ENCODE data around the gene COL23A1. TPM values are rescaled to one million over a fixed set of nuclear protein-coding genes. Genes with fewer than 3 reads are reported as not detected.
A peak's percentile ranks its signal among the peaks of the same experiment; 100 is the strongest.

Gene COL23A1
- total RNA-seq, 1 donor from 2014 or later: 0.55 TPM

DNA sequence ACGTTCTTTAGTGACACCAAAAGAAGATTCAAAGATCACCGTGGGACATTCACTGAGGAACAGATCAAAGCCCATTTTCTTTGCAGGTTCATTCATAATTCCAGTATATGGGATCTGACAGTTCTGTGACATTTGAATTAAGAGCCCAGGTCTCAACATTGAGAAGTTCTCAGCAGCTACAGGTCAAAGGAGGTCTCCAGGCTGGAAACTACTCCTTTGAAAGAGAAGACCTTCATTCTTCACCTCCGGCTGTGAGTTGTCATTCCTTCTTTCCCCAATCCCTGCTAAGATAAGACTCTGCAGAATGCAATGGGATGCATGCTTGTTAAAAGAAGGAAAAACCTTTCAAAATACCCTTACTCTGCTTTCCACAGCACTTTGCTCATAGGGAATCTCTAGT is 79.0 kb downstream of the COL23A1 start:
- no peak for DNase-seq (ENCODE audit: low spot score)

DNA sequence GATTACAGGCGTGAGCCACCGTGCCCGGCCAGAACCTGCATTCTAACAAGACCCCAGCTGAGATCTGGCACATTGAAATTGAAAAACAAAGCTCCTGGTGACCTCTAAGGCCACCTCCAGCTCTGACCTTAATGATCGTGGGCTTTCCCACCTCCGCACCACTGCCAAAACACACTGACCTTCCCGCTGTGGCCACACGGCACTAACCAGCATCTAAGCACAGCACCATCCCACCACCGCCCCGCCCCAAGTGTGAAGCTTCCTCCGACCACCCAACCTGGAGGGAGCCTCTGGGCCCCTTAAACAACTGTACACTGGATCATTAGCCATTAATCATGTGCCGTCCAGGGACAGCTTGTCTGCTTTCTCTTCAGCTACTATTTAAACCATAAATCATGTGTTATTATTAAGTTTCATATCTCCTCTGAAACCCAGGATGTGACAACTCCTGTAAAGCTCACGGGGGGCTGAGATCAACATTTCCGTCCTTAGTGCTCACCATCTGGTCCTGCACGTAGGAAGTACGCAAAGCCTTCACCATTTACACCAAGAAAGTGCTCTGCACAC is 80.6 kb downstream of the COL23A1 start:
- no peak for DNase-seq (ENCODE audit: low spot score)

DNA sequence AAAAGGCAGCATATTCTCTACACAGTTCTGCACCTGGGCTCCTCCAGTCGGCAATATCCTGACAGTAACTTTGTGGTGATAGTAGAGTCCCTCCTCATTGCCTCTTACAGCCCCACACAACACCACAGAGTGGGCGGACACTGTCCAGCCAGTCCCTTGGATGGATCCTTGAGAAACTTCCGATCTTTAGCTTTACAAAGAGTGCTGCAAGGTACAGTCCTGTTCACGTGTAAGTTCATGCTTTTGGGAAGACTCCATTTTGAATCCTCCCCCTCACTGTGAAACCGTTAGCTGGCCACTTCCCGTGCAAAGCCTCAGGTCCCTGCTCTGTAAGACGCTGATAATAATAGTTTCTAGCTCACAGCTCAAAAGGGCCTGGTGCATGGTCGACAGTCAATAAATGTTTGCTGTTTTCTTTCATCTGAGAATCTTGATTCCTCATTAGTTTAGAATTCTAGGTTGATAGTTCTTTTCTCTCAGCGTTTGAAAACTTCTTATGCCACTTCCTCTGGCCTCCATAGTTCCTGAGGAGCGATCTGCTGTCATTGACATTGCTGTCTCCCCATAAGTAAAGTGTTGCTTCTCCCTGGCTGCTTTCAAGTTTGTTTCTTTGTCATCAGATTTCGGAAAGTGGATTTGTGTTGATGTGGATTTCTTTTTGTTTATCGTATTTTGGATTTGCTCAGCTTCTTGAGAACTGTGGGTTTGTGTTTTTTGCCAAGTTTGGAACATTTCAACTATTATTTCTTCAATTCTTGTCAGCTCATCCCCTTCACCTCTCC is 82.9 kb downstream of the COL23A1 start:
- no peak for DNase-seq (ENCODE audit: low spot score)

GRCh38 chr5:178505639-178506407 is 84.4 kb downstream of the COL23A1 start:
- peak; percentile 82 for DNase-seq (ENCODE audit: low spot score)

DNA sequence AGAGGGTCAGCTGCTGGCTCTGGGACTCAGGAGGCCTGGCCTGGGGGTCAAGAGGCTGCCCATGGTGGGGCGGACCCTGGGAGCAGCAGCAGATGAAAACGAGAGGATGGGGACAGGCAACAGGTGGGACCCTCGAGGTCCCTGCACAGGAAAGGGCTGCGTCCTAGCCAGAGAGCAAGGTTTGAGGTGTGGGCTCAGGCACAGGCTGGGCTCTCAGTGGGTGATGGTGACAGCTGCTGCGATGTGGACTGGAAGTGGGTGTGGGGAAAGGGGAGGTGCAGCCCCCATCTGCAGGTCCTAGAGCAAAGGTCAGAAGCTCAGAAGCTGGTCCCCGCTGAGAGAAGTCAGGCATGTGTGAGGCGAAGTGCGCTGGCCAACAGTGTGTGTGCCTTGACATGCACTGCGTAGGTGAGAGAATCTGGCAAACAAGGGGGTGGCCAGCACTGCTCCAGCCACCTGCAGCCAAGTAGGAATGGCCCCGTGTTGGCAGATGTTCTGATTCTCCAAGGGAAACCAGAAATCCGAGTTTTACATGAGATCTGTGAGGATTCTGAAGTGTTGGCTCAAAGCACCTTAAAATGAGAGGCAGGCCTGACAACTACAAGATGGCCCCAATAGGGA is 85.7 kb downstream of the COL23A1 start:
- DNase-seq (ENCODE audit: low spot score): peak; percentile 74

GRCh38 chr5:178502401-178503100 is 87.6 kb downstream of the COL23A1 start:
- peak; percentile 60 for DNase-seq (ENCODE audit: low spot score)

DNA sequence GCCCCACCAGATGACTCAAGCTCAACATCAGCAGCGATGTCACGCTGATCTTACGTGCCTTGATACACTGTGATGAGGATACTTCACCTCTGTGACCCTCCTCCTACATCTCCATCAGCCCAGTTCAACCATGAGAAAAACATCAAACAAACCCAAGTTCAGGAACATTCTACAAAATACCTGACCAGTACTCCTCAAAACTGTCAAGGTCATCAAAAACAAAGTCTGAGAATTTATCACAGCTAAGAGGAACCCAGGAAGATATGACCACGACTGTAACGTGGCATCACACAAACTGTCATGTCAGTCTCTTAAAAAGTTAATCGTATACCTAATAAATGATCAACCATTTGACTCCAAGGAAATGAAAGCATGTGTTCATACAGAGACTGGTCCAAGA is 90.8 kb downstream of the COL23A1 start:
- DNase-seq (ENCODE audit: low spot score): peak; percentile 4

DNA sequence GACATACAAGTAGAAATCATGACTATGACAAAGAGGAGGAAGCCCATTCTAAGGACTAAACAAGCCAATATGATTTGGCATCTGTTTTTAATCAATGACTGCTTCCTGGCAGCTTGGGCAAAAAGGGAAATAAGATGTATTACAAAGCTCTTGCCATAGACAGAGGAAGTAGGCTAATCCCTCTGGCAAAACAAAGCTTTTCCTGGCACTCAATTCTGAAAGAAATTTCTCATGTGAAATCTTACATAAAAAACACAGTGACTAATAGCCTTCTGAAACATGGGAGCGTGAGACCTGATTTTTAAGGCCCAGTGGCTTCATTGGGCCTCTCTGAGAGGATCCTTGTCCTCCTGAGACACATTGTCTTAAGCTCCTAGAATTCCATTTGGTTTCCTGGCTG is 93.6 kb downstream of the COL23A1 start:
- no peak for DNase-seq (ENCODE audit: low spot score)

GRCh38 chr5:178496214-178496613 is 94.0 kb downstream of the COL23A1 start:
- peak; percentile 24 for DNase-seq (ENCODE audit: low spot score)

DNA sequence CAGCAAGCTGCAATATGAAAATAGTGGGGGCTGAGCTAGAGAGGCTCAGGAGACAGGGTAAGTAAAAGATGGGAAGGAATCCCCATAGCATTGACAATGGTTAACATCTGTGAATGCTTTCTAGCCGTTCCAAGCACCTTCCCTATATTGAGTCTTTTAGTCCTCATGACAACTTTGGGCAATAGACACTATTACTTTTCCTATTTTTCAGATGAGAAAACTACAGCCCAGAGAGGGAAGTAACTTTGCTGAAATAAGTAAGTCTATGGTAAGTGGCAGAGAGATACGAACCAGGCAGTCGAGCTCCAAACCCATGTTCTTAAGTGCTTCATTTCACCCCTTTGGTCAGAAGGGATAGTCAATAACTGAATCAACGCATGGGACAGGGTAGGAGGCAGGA is 94.5 kb downstream of the COL23A1 start:
- no peak for DNase-seq (ENCODE audit: low spot score)

- DNase-seq (ENCODE audit: low spot score): peak; percentile 35
These were observed 97.9 kb downstream of the COL23A1 start for GRCh38 chr5:178492278-178492677.

GRCh38 chr5:178490935-178491652 is 99.1 kb downstream of the COL23A1 start:
- DNase-seq (ENCODE audit: low spot score): peak; percentile 35

DNA sequence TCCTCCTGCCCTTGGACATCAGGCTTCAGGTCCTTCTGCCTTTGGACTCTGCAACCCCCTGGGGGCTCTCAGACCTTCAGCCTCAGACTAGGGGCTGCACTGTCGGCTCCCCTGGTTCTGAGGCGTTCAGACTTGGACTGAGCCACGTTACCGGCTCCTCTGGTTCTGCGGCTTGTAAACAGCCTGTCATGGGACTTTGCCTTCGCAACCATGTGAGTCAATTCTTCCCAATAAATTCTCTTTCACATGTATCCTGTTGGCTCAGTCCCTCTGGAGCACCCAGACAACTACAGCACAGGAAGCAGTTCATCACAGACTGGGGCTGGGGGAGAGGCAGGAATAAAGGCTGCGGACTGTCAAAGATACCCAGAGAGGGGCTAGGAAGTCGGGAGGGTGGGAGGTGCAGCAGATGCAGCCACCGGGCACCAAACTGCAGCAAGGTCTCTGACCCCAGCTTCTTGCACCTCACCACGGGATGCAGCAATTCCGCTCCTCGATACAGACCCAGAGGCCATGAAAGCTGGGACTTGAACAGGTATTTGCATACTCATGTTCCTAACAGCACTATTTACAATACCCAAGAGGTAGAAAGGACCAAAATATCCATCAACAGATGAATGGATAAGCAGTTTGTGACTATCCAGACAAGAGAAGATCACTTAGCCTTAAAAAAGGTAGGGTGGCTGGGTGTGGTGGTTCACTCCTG is 100.8 kb downstream of the COL23A1 start:
- DNase-seq (ENCODE audit: low spot score): peak; percentile 53

DNA sequence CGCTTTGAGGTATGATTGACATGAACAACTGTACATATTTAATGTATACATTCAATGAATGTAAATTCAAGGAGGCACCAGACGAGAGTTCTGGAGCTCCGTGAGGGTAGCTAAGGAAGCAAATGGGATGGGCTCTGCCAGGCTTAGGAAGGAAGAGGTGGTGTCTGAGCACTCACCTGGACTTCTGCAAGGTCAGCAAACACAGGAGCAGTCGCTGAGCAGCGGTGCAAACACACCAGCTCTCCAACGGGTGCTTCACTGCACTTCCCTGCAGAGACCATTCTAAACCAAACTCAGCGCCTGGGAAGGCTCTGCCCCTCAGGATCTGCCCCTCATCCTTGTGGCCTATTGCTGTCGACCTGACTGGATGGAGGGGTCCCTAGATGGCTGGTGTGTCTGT is 101.5 kb downstream of the COL23A1 start:
- peak; percentile 35 for DNase-seq (ENCODE audit: low spot score)

- peak; percentile 35 for DNase-seq (ENCODE audit: low spot score)
These were observed 102.1 kb downstream of the COL23A1 start for GRCh38 chr5:178487911-178488600.

DNA sequence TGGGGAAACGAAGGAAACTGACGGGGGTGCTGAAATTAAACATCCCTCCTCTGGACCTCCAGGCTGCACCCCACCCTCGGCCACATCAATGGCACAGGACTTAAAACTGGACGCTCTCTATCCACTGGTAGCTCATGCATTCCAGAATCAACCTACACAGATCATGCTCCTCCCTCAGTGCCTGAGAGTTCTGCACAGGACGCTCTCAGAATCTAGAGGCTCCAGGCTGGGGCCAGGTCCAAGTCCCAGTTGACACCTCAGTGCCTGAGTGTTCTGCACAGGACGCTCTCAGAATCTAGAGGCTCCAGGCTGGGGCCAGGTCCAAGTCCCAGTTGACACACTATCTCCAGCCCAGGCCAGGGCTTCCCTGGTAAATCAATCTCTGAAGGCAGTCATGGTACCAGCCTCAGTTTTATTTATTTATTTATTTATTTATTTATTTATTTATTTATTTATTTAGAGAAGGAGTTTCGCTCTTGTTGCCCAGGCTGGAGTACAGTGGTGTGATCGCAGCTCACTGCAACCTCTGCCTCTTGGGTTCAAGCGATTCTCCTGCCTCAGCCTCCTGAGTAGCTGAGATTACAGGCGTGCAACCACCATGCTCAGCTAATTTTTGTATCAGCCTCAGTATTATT is 103.2 kb downstream of the COL23A1 start:
- DNase-seq (ENCODE audit: low spot score): peak; percentile 53

GRCh38 chr5:178486239-178486641 is 104.0 kb downstream of the COL23A1 start:
- peak; percentile 22 for DNase-seq (ENCODE audit: low spot score)

DNA sequence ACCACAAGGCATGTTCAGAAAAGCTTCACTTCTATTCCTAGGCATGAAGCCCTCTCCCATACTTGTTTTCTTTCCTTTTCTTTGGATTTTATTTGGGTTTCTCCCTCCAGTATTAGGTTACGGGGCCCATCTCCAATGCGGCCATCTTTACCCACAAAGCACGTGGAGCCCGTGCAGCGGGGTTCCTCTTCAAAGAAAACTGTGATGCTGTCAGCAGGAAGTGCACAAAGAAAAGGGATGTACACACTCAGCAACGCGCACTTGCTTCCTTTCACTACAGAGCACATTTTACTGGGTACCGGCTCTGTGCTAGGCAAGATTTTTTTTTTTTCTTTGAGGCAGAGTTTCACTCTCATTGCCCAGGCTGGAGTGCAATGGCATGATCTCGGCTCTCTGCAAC is 106.6 kb downstream of the COL23A1 start:
- peak; percentile 49 for DNase-seq (ENCODE audit: low spot score)

- DNase-seq (ENCODE audit: low spot score): peak; percentile 35
These were observed 110.9 kb downstream of the COL23A1 start for GRCh38 chr5:178479261-178479660.
